ENCODE data around the gene UBR1. TPM values are rescaled to one million over a fixed set of nuclear protein-coding genes. Genes with fewer than 3 reads are reported as not detected.

Gene UBR1
- polyA plus RNA-seq, 1 donor from 2014 or later: 33.5 TPM

DNA sequence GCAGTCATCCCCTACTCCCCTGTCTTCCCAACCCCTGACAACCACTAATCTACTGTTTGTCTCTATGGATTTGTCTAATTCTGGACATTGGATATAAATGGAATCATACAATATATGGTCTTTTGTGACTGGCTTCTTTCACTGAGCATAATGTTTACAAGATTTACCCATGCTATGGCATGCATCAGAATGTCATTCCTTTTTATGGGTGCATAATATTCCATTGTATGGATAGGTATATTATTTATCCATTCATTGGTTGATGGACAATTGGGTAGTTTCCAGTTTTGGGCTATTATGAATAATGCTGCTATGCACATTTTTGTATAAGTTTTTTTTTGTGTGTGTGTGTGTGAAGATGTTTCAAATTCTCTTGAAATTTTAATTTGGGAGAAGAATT is 168.7 kb downstream of the UBR1 start:
- no peak overlapping the region for H3K4me2 ChIP-seq (ENCODE audit: low read length)
- H3F3A ChIP-seq (ENCODE audit: insufficient read depth, low read length, poor library complexity, severe bottlenecking): no peaks in the 10 kb centered on the region
- TF ChIP-seq SMC3 (conservative IDR thresholded peaks at IDR 0.05; ENCODE audit: poor library complexity): no peak
- H2AFZ ChIP-seq (ENCODE audit: low read depth, low read length): no peak overlapping the region
- no peak overlapping the region for H3K27ac ChIP-seq (ENCODE audit: low read length)
- no peaks in the 10 kb centered on the region for H3K9me2 ChIP-seq (ENCODE audit: insufficient read depth, low read length)
- H3K9ac ChIP-seq (ENCODE audit: low read length): no peak overlapping the region
- H3K4me3 ChIP-seq (ENCODE audit: low read length): no peak overlapping the region
- H4K20me1 ChIP-seq (ENCODE audit: insufficient read depth): no peaks in the 10 kb centered on the region
- H3K9me3 ChIP-seq (ENCODE audit: low read length): no peaks in the 10 kb centered on the region
- H3K36me3 ChIP-seq (ENCODE audit: insufficient read depth, low read length): no peaks in the 10 kb centered on the region
- H3K27me3 ChIP-seq (ENCODE audit: insufficient read depth, low read depth, low read length): no peaks in the 10 kb centered on the region
- H3K79me2 ChIP-seq (replicated peaks; ENCODE audit: insufficient read depth, low read length): no peaks in the 10 kb centered on the region

DNA sequence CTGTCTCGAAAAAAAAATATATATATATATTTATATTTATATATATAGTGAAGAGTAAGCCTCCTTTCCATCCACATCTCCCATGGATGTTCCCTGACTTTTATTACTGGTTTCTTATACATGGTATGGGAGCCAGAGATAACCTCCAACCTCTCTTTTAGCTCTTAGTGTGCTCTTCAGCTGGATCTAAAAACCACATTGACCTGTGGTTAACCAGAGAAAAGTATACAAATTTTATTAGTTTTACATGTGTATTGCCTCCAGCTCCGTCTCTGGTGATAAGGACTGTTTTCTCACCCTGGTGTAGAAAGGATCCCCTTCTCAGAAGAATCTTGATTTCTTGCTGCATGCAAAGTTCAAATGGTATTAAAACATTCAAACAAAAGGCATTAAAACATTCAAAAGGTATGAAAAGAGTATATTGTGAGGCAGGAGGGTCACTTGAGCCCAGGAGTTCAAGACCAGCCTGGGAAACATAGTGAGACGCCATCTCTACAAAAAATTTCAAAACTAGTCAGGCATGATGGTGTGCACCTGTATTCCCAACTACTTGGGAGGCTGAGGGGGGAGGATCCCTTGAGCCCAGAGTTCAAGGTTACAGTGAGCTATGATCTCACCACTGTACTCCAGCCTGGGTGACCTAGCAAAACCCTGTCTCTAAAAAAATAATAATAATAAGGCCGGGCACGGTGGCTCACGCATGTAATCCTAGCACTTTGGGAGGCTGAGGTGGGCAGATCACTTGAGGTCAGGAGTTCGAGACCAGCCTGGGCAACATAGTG is 171.8 kb downstream of the UBR1 start:
- H3K9me3 ChIP-seq (ENCODE audit: low read length): no peaks in the 10 kb centered on the region
- no peaks in the 10 kb centered on the region for H3K36me3 ChIP-seq (ENCODE audit: insufficient read depth, low read length)
- H3K9ac ChIP-seq (ENCODE audit: low read length): no peak overlapping the region
- TF ChIP-seq, protein P1, sequence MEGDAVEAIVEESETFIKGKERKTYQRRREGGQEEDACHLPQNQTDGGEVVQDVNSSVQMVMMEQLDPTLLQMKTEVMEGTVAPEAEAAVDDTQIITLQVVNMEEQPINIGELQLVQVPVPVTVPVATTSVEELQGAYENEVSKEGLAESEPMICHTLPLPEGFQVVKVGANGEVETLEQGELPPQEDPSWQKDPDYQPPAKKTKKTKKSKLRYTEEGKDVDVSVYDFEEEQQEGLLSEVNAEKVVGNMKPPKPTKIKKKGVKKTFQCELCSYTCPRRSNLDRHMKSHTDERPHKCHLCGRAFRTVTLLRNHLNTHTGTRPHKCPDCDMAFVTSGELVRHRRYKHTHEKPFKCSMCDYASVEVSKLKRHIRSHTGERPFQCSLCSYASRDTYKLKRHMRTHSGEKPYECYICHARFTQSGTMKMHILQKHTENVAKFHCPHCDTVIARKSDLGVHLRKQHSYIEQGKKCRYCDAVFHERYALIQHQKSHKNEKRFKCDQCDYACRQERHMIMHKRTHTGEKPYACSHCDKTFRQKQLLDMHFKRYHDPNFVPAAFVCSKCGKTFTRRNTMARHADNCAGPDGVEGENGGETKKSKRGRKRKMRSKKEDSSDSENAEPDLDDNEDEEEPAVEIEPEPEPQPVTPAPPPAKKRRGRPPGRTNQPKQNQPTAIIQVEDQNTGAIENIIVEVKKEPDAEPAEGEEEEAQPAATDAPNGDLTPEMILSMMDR (IDR thresholded peaks at IDR 0.05; ENCODE audit: poor library complexity, severe bottlenecking): no peak
- no peak for TF ChIP-seq TAF1 (IDR thresholded peaks at IDR 0.05; ENCODE audit: low read depth)
- no peak for TF ChIP-seq SMC3 (conservative IDR thresholded peaks at IDR 0.05; ENCODE audit: poor library complexity)
- no peak for TF ChIP-seq EZH2 (IDR thresholded peaks at IDR 0.05; ENCODE audit: borderline replicate concordance, insufficient read depth, low read length, poor library complexity, severe bottlenecking)
- TF ChIP-seq POLR2AphosphoS5 (IDR thresholded peaks at IDR 0.05): no peak
- no peak for TF ChIP-seq RAD21 (conservative IDR thresholded peaks at IDR 0.05)
- TF ChIP-seq, protein P2, sequence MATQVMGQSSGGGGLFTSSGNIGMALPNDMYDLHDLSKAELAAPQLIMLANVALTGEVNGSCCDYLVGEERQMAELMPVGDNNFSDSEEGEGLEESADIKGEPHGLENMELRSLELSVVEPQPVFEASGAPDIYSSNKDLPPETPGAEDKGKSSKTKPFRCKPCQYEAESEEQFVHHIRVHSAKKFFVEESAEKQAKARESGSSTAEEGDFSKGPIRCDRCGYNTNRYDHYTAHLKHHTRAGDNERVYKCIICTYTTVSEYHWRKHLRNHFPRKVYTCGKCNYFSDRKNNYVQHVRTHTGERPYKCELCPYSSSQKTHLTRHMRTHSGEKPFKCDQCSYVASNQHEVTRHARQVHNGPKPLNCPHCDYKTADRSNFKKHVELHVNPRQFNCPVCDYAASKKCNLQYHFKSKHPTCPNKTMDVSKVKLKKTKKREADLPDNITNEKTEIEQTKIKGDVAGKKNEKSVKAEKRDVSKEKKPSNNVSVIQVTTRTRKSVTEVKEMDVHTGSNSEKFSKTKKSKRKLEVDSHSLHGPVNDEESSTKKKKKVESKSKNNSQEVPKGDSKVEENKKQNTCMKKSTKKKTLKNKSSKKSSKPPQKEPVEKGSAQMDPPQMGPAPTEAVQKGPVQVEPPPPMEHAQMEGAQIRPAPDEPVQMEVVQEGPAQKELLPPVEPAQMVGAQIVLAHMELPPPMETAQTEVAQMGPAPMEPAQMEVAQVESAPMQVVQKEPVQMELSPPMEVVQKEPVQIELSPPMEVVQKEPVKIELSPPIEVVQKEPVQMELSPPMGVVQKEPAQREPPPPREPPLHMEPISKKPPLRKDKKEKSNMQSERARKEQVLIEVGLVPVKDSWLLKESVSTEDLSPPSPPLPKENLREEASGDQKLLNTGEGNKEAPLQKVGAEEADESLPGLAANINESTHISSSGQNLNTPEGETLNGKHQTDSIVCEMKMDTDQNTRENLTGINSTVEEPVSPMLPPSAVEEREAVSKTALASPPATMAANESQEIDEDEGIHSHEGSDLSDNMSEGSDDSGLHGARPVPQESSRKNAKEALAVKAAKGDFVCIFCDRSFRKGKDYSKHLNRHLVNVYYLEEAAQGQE (IDR thresholded peaks at IDR 0.05; ENCODE audit: borderline replicate concordance): no peak
- no peak for TF ChIP-seq EP300 (conservative IDR thresholded peaks at IDR 0.05; ENCODE audit: poor library complexity, severe bottlenecking)
- TF ChIP-seq MXI1 (conservative IDR thresholded peaks at IDR 0.05; ENCODE audit: poor library complexity, severe bottlenecking): no peak
- H2AFZ ChIP-seq (ENCODE audit: low read depth, low read length): no peak overlapping the region
- no peaks in the 10 kb centered on the region for H3K27me3 ChIP-seq (ENCODE audit: insufficient read depth, low read depth, low read length)
- H3K79me2 ChIP-seq (replicated peaks; ENCODE audit: insufficient read depth, low read length): no peaks in the 10 kb centered on the region
- H3K27ac ChIP-seq (ENCODE audit: low read length): no peak overlapping the region
- H3K9me2 ChIP-seq (ENCODE audit: insufficient read depth, low read length): no peaks in the 10 kb centered on the region
- H3K4me2 ChIP-seq (ENCODE audit: low read length): no peak overlapping the region
- no peak overlapping the region for H3K4me3 ChIP-seq (ENCODE audit: low read length)
- H3F3A ChIP-seq (ENCODE audit: insufficient read depth, low read length, poor library complexity, severe bottlenecking): no peaks in the 10 kb centered on the region
- no peaks in the 10 kb centered on the region for H4K20me1 ChIP-seq (ENCODE audit: insufficient read depth)
